ENCODE measurements around the gene RAD52. TPM values are rescaled to one million over a fixed set of nuclear protein-coding genes. Genes with fewer than 3 reads are reported as not detected.

RAD52 gene
- polyA plus RNA-seq, 1 donor: 27.9 TPM

DNA sequence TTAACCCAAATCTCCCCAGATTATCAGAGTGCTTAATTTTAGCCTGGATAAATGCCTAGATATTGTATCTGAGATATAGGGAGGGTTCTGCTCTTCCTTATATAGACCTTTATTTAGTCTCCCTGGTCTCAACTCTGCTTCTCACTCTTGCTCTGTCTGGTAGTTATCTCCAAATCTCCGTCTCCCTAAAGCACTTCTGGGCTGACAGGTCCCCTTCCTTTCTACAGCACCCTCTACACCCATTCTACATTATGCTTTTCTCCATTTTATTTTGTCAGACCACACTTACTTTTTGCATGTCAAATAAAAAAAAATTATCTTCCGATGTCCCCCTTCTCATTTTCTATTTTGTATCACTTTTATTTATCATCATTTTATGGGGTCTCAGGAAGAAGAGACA lies 39.6 kb upstream of the RAD52 start:
- Histone ChIP-seq H3K9me3 (ENCODE audit: control insufficient read depth, low read depth, low read length) (peaks cover 2% of the 10 kb centered on the region), H3K36me3 (ENCODE audit: control insufficient read depth, insufficient read depth, low read length) (no peaks in the 10 kb centered on the region), H3K4me3 (ENCODE audit: low read length) (no peak overlapping the region), H3K27me3 (ENCODE audit: control insufficient read depth, insufficient read depth, low read length) (no peaks in the 10 kb centered on the region), H3K4me1 (ENCODE audit: control insufficient read depth, insufficient read depth, low read length) (peaks cover 6% of the 10 kb centered on the region), H3K27ac (ENCODE audit: low read length) (no peak overlapping the region)
- DNase-seq: no peak
- WGBS (ENCODE audit: insufficient coverage, low lambda C conversion rate): 94% methylated on average over 2 of the region's 2 CpGs

DNA sequence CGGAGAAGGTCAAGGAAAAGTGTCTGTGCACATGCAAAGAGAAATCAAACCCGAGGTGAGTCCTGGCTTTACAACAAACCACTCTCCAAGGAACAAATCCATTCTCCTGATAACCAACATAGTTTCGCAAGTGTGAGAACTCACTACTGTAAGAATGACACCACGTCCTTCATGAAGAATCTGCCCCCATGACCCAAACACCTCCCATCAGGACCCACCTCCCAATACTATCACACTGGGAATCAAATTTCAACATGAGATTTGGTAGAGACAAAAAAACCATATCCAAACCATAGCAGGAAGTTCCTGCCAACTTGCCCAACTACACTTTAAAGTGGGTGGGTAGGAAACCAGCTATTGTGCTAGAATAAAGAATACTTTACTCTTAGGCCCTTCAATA lies 39.2 kb upstream of the RAD52 start:
- Histone ChIP-seq H3K4me3 (ENCODE audit: low read length) (no peak overlapping the region), H3K4me1 (ENCODE audit: control insufficient read depth, insufficient read depth, low read length) (peaks cover 6% of the 10 kb centered on the region), H3K27ac (ENCODE audit: low read length) (no peak overlapping the region), H3K9me3 (ENCODE audit: control insufficient read depth, low read depth, low read length) (peaks cover 2% of the 10 kb centered on the region), H3K27me3 (ENCODE audit: control insufficient read depth, insufficient read depth, low read length) (no peaks in the 10 kb centered on the region), H3K36me3 (ENCODE audit: control insufficient read depth, insufficient read depth, low read length) (no peaks in the 10 kb centered on the region)
- no CpG with 5 or more reads among the region's 4 CpGs for WGBS (ENCODE audit: insufficient coverage, low lambda C conversion rate)
- peak in 1 of 2 donors; percentile 13 for DNase-seq

DNA sequence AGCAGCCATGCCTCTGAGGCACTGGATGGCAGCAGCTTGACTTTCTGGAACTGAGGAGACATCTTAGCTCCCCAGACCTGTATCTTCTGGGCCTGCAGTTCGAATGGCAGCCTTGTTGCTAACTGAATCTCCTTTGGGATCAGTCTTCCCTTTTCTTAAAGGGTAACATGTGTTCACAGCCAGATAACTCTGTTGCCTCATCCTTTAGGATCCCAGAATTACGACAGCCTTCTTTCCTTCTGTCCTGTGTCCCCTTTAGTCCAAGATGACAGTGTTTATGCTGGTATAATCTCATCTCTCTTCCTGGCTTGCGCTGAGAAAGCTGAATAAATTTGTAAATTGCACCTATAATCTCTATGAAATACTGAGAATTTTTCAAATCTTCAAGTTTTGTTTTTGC lies 32.5 kb upstream of the RAD52 start:
- Histone ChIP-seq H3K4me1 (ENCODE audit: control insufficient read depth, insufficient read depth, low read length) (no peaks in the 10 kb centered on the region), H3K36me3 (ENCODE audit: control insufficient read depth, insufficient read depth, low read length) (no peaks in the 10 kb centered on the region), H3K9me3 (ENCODE audit: control insufficient read depth, low read depth, low read length) (no peaks in the 10 kb centered on the region), H3K27ac (ENCODE audit: low read length) (no peak overlapping the region), H3K27me3 (ENCODE audit: control insufficient read depth, insufficient read depth, low read length) (no peaks in the 10 kb centered on the region), H3K4me3 (ENCODE audit: low read length) (no peak overlapping the region)
- 100% methylated on average over 2 of the region's 3 CpGs for WGBS (ENCODE audit: insufficient coverage, low lambda C conversion rate)
- no peak for DNase-seq

DNA sequence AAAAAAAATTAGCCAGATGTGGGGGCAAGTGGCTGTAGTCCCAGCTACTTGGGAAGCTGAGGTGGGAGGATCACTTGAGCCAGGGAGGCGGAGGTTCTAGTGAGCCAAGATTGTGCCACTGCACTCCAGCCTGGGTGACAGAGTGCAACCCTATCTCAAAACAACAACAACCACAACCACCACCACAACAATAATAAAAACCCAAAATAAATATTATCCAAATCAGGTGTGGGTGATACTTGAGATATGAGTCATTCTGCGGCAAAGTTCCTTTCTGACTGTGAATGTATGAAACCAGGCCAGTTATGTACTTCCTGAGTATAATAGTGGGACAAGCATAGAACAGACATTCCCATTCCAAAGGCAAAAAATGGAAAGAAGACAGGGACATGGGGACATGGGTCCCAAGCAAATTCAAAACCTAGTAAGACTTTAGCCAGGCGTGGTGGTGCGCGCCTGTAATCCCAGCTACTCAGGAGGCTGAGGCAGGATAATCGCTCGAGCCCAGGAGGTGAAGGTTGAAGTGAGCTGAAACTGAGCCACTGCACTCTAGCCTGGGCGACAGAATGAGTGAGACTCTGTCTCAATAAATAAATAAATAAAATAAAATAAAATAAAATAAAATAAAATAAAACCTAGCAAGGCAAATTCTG lies 31.8 kb upstream of the RAD52 start:
- Histone ChIP-seq H3K27ac (ENCODE audit: low read length) (no peak overlapping the region), H3K27me3 (ENCODE audit: control insufficient read depth, insufficient read depth, low read length) (no peaks in the 10 kb centered on the region), H3K9me3 (ENCODE audit: control insufficient read depth, low read depth, low read length) (no peaks in the 10 kb centered on the region), H3K4me3 (ENCODE audit: low read length) (no peak overlapping the region), H3K4me1 (ENCODE audit: control insufficient read depth, insufficient read depth, low read length) (no peaks in the 10 kb centered on the region), H3K36me3 (ENCODE audit: control insufficient read depth, insufficient read depth, low read length) (no peaks in the 10 kb centered on the region)
- WGBS (ENCODE audit: insufficient coverage, low lambda C conversion rate): no CpG with 5 or more reads among the region's 8 CpGs
- DNase-seq: no peak

DNA sequence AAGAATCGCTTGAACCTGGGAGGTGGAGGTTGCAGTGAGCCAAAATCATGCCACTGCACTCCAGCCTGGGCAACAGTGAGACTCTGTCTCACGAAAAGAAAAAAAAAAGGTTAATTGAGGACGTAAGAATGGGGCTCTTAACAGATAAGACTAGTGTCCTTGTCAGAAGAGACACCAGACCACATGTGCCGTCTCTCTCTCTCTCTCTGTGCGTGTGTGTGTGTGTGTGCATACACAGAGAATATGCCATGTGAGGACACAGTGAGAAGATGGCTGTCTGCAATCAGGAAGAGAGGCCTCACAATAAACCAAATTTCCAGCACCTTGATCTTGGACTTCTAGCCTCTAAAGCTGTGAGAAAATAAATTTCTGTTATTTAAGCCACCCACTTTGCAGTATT lies 29.9 kb upstream of the RAD52 start:
- DNase-seq: no peak
- H3K9me3 ChIP-seq (ENCODE audit: control insufficient read depth, low read depth, low read length): no peaks in the 10 kb centered on the region
- no peaks in the 10 kb centered on the region for H3K4me1 ChIP-seq (ENCODE audit: control insufficient read depth, insufficient read depth, low read length)
- H3K27ac ChIP-seq (ENCODE audit: low read length): no peak overlapping the region
- no peaks in the 10 kb centered on the region for H3K36me3 ChIP-seq (ENCODE audit: control insufficient read depth, insufficient read depth, low read length)
- no CpG with 5 or more reads among the region's 5 CpGs for WGBS (ENCODE audit: insufficient coverage, low lambda C conversion rate)
- H3K27me3 ChIP-seq (ENCODE audit: control insufficient read depth, insufficient read depth, low read length): no peaks in the 10 kb centered on the region
- no peak overlapping the region for H3K4me3 ChIP-seq (ENCODE audit: low read length)

DNA sequence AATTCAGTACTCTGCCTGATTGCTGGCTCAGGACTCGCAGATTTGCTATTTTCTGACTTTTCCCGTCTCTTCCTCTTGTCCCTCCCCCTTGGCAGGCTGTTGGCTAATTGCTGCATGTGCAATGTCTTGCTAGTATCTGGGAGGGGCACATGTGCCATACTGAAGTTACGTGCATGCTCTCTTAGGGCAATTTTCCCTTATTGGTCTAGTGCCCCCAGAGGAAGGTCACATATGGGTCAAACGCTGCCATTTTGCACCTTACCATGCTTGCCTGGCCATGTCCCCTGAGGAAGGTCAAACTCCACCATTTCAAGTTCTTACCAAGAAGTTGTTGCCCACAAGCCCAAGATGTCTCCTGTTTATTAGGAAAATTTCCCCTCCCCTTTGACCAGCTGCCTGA lies 27.7 kb upstream of the RAD52 start:
- no CpG with 5 or more reads among the region's 4 CpGs for WGBS (ENCODE audit: insufficient coverage, low lambda C conversion rate)
- Histone ChIP-seq H3K27ac (ENCODE audit: low read length) (no peak overlapping the region), H3K27me3 (ENCODE audit: control insufficient read depth, insufficient read depth, low read length) (no peaks in the 10 kb centered on the region), H3K36me3 (ENCODE audit: control insufficient read depth, insufficient read depth, low read length) (no peaks in the 10 kb centered on the region), H3K9me3 (ENCODE audit: control insufficient read depth, low read depth, low read length) (no peaks in the 10 kb centered on the region), H3K4me1 (ENCODE audit: control insufficient read depth, insufficient read depth, low read length) (no peaks in the 10 kb centered on the region), H3K4me3 (ENCODE audit: low read length) (no peak overlapping the region)
- no peak for DNase-seq

DNA sequence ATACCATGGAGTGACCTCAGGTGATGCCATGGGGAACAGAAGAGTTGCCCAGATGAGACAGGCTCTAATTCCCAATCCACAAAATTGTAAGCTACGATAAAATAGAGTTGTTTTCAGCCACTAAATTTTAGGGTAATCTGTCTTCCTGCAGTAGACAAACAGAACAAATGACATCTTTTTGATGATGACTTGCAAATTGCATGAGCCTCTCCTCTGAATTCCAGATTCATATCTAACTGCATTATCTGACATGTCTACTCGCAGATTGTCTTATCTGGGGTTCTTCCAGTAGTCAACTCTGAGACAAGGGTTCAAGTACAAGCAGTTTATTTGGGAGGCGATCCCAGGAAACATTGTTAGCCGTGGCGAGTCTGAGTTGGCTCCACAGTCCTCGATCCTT lies 27.1 kb upstream of the RAD52 start:
- Histone ChIP-seq H3K36me3 (ENCODE audit: control insufficient read depth, insufficient read depth, low read length) (no peaks in the 10 kb centered on the region), H3K4me1 (ENCODE audit: control insufficient read depth, insufficient read depth, low read length) (no peaks in the 10 kb centered on the region), H3K27me3 (ENCODE audit: control insufficient read depth, insufficient read depth, low read length) (no peaks in the 10 kb centered on the region), H3K4me3 (ENCODE audit: low read length) (no peak overlapping the region), H3K27ac (ENCODE audit: low read length) (no peak overlapping the region), H3K9me3 (ENCODE audit: control insufficient read depth, low read depth, low read length) (no peaks in the 10 kb centered on the region)
- WGBS (ENCODE audit: insufficient coverage, low lambda C conversion rate): no CpG with 5 or more reads among the region's 6 CpGs
- no peak for DNase-seq

DNA sequence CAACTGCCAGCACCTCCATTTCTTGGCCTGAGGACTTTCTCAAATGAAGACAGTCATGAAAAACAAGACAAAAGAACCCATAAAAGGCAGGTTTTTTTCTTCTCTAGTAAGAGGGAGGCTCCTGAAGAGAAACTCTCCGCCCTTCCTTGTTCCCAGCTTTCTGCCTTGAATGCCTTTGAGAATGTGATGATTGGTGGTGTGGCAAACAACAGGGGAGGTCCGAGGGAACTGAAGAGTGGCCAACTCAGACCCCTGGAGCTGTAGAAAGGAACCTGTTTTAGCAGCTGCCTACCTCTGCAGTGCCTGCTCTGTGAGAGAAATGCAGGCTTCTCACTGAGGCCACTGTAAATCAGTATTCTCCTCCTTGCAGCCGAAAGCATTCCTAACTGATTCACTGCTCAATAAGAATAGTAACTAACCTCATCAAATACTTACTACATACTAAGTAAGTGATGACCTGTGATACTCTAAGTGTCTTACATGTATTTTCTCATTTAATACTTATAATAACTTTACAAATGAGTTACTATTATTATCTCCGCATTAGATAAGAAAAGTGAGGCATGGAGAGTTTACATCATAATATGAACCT lies 24.9 kb upstream of the RAD52 start:
- Histone ChIP-seq H3K36me3 (ENCODE audit: control insufficient read depth, insufficient read depth, low read length) (no peaks in the 10 kb centered on the region), H3K27ac (ENCODE audit: low read length) (no peak overlapping the region), H3K4me1 (ENCODE audit: control insufficient read depth, insufficient read depth, low read length) (no peaks in the 10 kb centered on the region), H3K27me3 (ENCODE audit: control insufficient read depth, insufficient read depth, low read length) (no peaks in the 10 kb centered on the region), H3K4me3 (ENCODE audit: low read length) (no peak overlapping the region), H3K9me3 (ENCODE audit: control insufficient read depth, low read depth, low read length) (no peaks in the 10 kb centered on the region)
- 100% methylated on average over 1 of the region's 4 CpGs for WGBS (ENCODE audit: insufficient coverage, low lambda C conversion rate)
- DNase-seq: no peak

DNA sequence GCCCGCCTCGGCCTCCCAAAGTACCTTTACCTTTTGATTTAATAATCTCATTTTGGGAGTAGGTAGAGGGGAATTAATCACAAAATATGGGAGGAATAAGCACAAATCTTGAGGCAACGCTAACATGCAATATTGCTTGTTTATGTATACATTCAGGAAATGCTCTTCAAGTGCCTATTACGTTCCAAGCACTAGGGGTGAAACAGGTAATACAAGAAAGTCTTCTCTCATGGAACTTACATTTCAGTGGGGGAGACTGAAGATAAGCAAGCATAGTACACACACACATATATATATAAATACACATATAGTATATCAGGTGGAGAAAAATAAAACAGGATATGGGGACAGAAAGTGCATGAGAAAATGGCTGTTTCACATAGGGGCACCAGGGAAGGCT lies 22.5 kb upstream of the RAD52 start:
- no peak for DNase-seq
- H3K9me3 ChIP-seq (ENCODE audit: control insufficient read depth, low read depth, low read length): no peaks in the 10 kb centered on the region
- H3K4me1 ChIP-seq (ENCODE audit: control insufficient read depth, insufficient read depth, low read length): no peaks in the 10 kb centered on the region
- H3K36me3 ChIP-seq (ENCODE audit: control insufficient read depth, insufficient read depth, low read length): no peaks in the 10 kb centered on the region
- H3K4me3 ChIP-seq (ENCODE audit: low read length): no peak overlapping the region
- no peaks in the 10 kb centered on the region for H3K27me3 ChIP-seq (ENCODE audit: control insufficient read depth, insufficient read depth, low read length)
- no CpG with 5 or more reads among the region's 4 CpGs for WGBS (ENCODE audit: insufficient coverage, low lambda C conversion rate)
- H3K27ac ChIP-seq (ENCODE audit: low read length): no peak overlapping the region

DNA sequence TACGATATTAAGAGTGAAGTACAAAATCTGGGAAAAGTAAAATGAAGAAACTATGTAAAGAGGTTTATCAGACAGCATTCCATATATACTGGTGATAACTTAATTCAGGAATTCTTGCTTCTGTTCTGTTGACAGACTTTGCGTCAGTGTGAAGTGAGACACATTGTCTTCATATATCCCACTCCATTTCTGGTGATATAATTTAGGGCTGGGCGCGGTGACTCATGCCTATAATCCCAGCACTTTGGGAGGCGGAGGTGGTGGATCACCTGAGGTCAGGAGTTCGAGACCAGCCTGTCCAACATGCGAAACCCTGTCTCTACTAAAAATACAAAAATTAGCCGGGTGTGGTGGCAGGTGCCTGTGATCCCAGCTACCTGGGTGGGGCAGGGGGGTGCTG lies 20.3 kb upstream of the RAD52 start:
- Histone ChIP-seq H3K27ac (ENCODE audit: low read length) (no peak overlapping the region), H3K36me3 (ENCODE audit: control insufficient read depth, insufficient read depth, low read length) (no peaks in the 10 kb centered on the region), H3K4me1 (ENCODE audit: control insufficient read depth, insufficient read depth, low read length) (no peaks in the 10 kb centered on the region), H3K4me3 (ENCODE audit: low read length) (no peak overlapping the region), H3K27me3 (ENCODE audit: control insufficient read depth, insufficient read depth, low read length) (no peaks in the 10 kb centered on the region), H3K9me3 (ENCODE audit: control insufficient read depth, low read depth, low read length) (no peaks in the 10 kb centered on the region)
- no peak for DNase-seq
- WGBS (ENCODE audit: insufficient coverage, low lambda C conversion rate): 93% methylated on average over 1 of the region's 8 CpGs

DNA sequence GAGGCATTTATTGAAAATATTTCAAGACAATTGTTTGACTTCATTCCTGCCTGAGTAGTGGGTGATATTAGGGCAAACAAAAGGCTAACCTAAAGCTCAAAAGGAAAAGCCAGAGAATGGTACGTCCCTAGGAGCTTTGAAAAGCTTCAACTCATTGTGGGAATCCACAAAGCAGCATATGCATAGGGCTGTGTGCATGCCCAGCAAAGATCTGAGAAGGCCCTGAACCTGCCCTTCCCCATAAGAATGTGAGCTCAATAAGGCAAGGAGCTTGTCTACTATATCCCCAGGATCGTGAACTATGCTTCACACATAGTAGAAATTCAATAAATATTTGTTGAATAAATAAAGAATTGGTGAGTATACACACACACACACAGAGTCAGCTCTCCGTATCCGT lies 19.1 kb upstream of the RAD52 start:
- no peak overlapping the region for H3K27ac ChIP-seq (ENCODE audit: low read length)
- no peaks in the 10 kb centered on the region for H3K4me1 ChIP-seq (ENCODE audit: control insufficient read depth, insufficient read depth, low read length)
- 60% methylated on average over 1 of the region's 4 CpGs for WGBS (ENCODE audit: insufficient coverage, low lambda C conversion rate)
- no peak overlapping the region for H3K4me3 ChIP-seq (ENCODE audit: low read length)
- no peak for DNase-seq
- H3K27me3 ChIP-seq (ENCODE audit: control insufficient read depth, insufficient read depth, low read length): no peaks in the 10 kb centered on the region
- no peaks in the 10 kb centered on the region for H3K36me3 ChIP-seq (ENCODE audit: control insufficient read depth, insufficient read depth, low read length)
- H3K9me3 ChIP-seq (ENCODE audit: control insufficient read depth, low read depth, low read length): no peaks in the 10 kb centered on the region
